GM12878 (cell line): ENCODE data around the gene TSBP1. TPM values are rescaled to one million over a fixed set of nuclear protein-coding genes. Genes with fewer than 3 reads are reported as not detected.

Experiments
- ATAC-seq: fragments of 200-7000 bp; cut with Tn5 transposase; 3 replicates; pipeline ENCODE4 v1.9.1; 2020; ENCODE audit warnings: mild to moderate bottlenecking, moderate library complexity
- BruUV-seq: library from RNA; stranded (reverse); fragments of 400-500 nt; replicated peaks from 2 replicates; lab custom pipeline; 2021; lab: Mats Ljungman, UMichigan
- CTCF ChIA-PET: fragments of 300-600 bp; sonication (Branson Sonifier 250); formaldehyde crosslinking; extraction: SDS; loops from one replicate; lab custom pipeline; 2021; ENCODE audit warnings: inconsistent platforms; lab: Yijun Ruan, JAX
- POLR2A ChIA-PET: fragments of 350-600 bp; formaldehyde crosslinking; extraction: SDS; loops from one replicate; lab custom pipeline; 2021; ENCODE audit warnings: inconsistent platforms; lab: Charles Lee
- RAD21 ChIA-PET: fragments of 300-600 bp; sonication (Branson Sonifier 250); formaldehyde crosslinking; loops from one replicate; lab custom pipeline; 2023; ENCODE audit warnings: antibody characterized with exemption; ENCODE audit not compliant: unreplicated experiment; lab: Charles Lee
- SMC1A ChIA-PET: fragments of 300-600 bp; sonication (Branson Sonifier 250); formaldehyde crosslinking; loops from one replicate; lab custom pipeline; 2023; ENCODE audit not compliant: unreplicated experiment, uncharacterized antibody; lab: Charles Lee
- DNase-seq: peaks from one replicate; pipeline ENCODE4 v3.0.0-alpha.2; 2011; ENCODE audit warnings: low read depth, low spot score
- FAIRE-seq: peaks from 3 replicates; lab custom pipeline; 2011; peaks lifted over from hg19 to GRCh38; lab: Jason Lieb, UNC
- H2AFZ ChIP-seq: 2 replicates; pipeline ENCODE4 v1.6.0; 2011; ENCODE audit warnings: low read depth, low read length, control low read depth; ENCODE audit not compliant: control insufficient read depth
- H3K27ac ChIP-seq: 2 replicates; pipeline ENCODE4 v1.5.1; 2011; ENCODE audit warnings: control low read depth; ENCODE audit not compliant: control insufficient read depth, insufficient read depth
- H3K27me3 ChIP-seq, 2 experiments: replicated peaks in 1 of 2; 2 replicates each; pipeline versions ENCODE4 v1.6.0 to v1.6.1; 2011; ENCODE audit warnings: low read length in 1 of 2; ENCODE audit not compliant: control insufficient read depth in 2 of 2, insufficient read depth in 2 of 2
- H3K36me3 ChIP-seq, 2 experiments: 2 replicates each; pipeline ENCODE4 v1.5.1; 2011; ENCODE audit warnings: low read length in 1 of 2; ENCODE audit not compliant: control insufficient read depth in 2 of 2, insufficient read depth in 2 of 2
- H3K4me1 ChIP-seq: 2 replicates; pipeline ENCODE4 v1.6.1; 2011; ENCODE audit warnings: mild to moderate bottlenecking, low read length, moderate library complexity, mixed read lengths; ENCODE audit not compliant: control insufficient read depth, insufficient read depth
- H3K4me2 ChIP-seq: 2 replicates; pipeline ENCODE4 v1.6.0; 2011; ENCODE audit warnings: control low read depth; ENCODE audit not compliant: control insufficient read depth, insufficient read depth
- H3K4me3 ChIP-seq: fragments of 200-600 bp; sonication (generic); 2 replicates; pipeline ENCODE4 v1.5.1; 2016
- H3K79me2 ChIP-seq: 2 replicates; pipeline ENCODE4 v1.6.0; 2011; ENCODE audit warnings: low read length; ENCODE audit not compliant: control insufficient read depth, insufficient read depth
- H3K9ac ChIP-seq: 2 replicates; pipeline ENCODE4 v1.8.0; 2011; ENCODE audit warnings: low read length, control low read depth, mixed read lengths; ENCODE audit not compliant: control insufficient read depth, insufficient read depth
- H3K9me3 ChIP-seq: replicated peaks from 3 replicates; pipeline ENCODE4 v1.5.1; 2011; ENCODE audit warnings: mild to moderate bottlenecking, low read length; ENCODE audit not compliant: control insufficient read depth, insufficient read depth
- H4K20me1 ChIP-seq: 2 replicates; pipeline ENCODE4 v1.6.0; 2011; ENCODE audit not compliant: control insufficient read depth, insufficient read depth
- BHLHE40 ChIP-seq, 2 experiments: fragments of 450-650 bp in 1 of 2; IDR thresholded peaks; 2 replicates each; pipeline ENCODE4 v1.6.1; 2011 to 2017; ENCODE audit warnings: low read depth in 2 of 2, borderline replicate concordance in 1 of 2, improper control_type of control experiment in 1 of 2, low read length in 1 of 2, mild to moderate bottlenecking in 1 of 2
- CBX3 ChIP-seq: fragments of 200-600 bp; sonication (generic); IDR thresholded peaks from 2 replicates; pipeline ENCODE4 v1.6.1; 2016; ENCODE audit warnings: low read depth, borderline replicate concordance
- CREM ChIP-seq: IDR thresholded peaks from 2 replicates; pipeline ENCODE4 v1.6.1; 2014; ENCODE audit warnings: antibody characterized with exemption, low read depth
- GABPA ChIP-seq: IDR thresholded peaks from 2 replicates; pipeline ENCODE4 v1.6.1; 2014; ENCODE audit warnings: antibody characterized with exemption, low read depth, mild to moderate bottlenecking, inconsistent platforms
- GATAD2B ChIP-seq: fragments of 450-650 bp; conservative IDR thresholded peaks from 2 replicates; pipeline ENCODE4 v1.6.1; 2017; ENCODE audit warnings: low read depth, mild to moderate bottlenecking, moderate library complexity
- HDAC6 ChIP-seq: fragments of 200-600 bp; sonication (generic); IDR thresholded peaks from one replicate; pipeline ENCODE4 v1.8.0; 2017; ENCODE audit warnings: antibody characterized with exemption; ENCODE audit not compliant: unreplicated experiment
- MAX ChIP-seq: IDR thresholded peaks from 2 replicates; pipeline ENCODE4 v1.6.1; 2012; ENCODE audit warnings: low read depth, low read length, improper control_type of control experiment
- MYB ChIP-seq: fragments of 150-350 bp; IDR thresholded peaks from 2 replicates; pipeline ENCODE4 v1.6.1; 2014; ENCODE audit warnings: mild to moderate bottlenecking, low read depth, low read length, borderline replicate concordance
- NR2C2 ChIP-seq: IDR thresholded peaks from 2 replicates; pipeline ENCODE4 v1.6.1; 2011; ENCODE audit warnings: borderline replicate concordance, low read depth; ENCODE audit not compliant: control insufficient read depth, insufficient read length
- NRF1 ChIP-seq: conservative IDR thresholded peaks from 2 replicates; pipeline ENCODE4 v1.6.1; 2011; ENCODE audit warnings: mild to moderate bottlenecking, low read depth, low read length, improper control_type of control experiment
- RFX5 ChIP-seq: IDR thresholded peaks from 2 replicates; pipeline ENCODE4 v1.6.1; 2011; ENCODE audit warnings: low read depth, low read length, improper control_type of control experiment
- TARDBP ChIP-seq: IDR thresholded peaks from 2 replicates; pipeline ENCODE4 v1.6.1; 2016; ENCODE audit warnings: borderline replicate concordance
- TCF3 ChIP-seq: IDR thresholded peaks from 2 replicates; pipeline ENCODE4 v1.6.1; 2012; ENCODE audit warnings: low read depth, mild to moderate bottlenecking, low read length, borderline replicate concordance; ENCODE audit not compliant: insufficient read depth
- USF2 ChIP-seq: IDR thresholded peaks from 2 replicates; pipeline ENCODE4 v1.6.1; 2011; ENCODE audit warnings: low read depth, low read length, improper control_type of control experiment, borderline replicate concordance
- WGBS: methylation state at CpG from one replicate; pipeline ENCODE4 v1.1.6; 2016; ENCODE audit warnings: low lambda C conversion rate; ENCODE audit not compliant: insufficient replicate concordance, insufficient coverage; ENCODE audit errors: missing lambda C conversion rate; 5-methylcytosine and 5-hydroxymethylcytosine counted together
- in situ Hi-C: fragments of 300-500 bp; cut with MboI; formaldehyde crosslinking; loops from 9 replicates; pipeline ENCODE4 v1.14.3; 2018; ENCODE audit warnings: mixed read lengths
- intact Hi-C: fragments of 100-400 bp; cut with micrococcal nuclease; formaldehyde crosslinking; loops from one replicate; pipeline ENCODE4 v1.14.2; 2022; ENCODE audit not compliant: unreplicated experiment
- polyA plus RNA-seq, 11 experiments: library from polyadenylated mRNA; depleted of rRNA in 4 of 11; unstranded in 6 of 11; stranded (reverse) in 5 of 11; fragments of >200 nt; fragmentation: Nextera tagmentation in 4 of 11; fragmentation: Illumina TruSeq in 1 of 11; extraction: Ambion mirVana in 4 of 11; extraction: Trizol in 1 of 11; gene quantifications; 1 replicate in 1 of 11; 2 replicates in 10 of 11; pipeline versions ENCODE4 v1.2.1 to v1.2.3, GENCODE V29; 2011 to 2016; ENCODE audit warnings: inconsistent platforms in 2 of 11, missing spikeins in 2 of 11, low read depth in 1 of 11
- total RNA-seq, 4 experiments: library from RNA; depleted of rRNA in 3 of 4; stranded (reverse); fragments of >200 nt in 3 of 4; fragmentation: Illumina TruSeq in 1 of 4; extraction: Trizol in 1 of 4; gene quantifications; 2 replicates each; pipeline versions ENCODE4 v1.2.1 to v1.2.3, GENCODE V29; 2013 to 2021
- TF ChIP-seq, protein P1 (sequence below): IDR thresholded peaks from 2 replicates; pipeline ENCODE4 v1.6.1; 2011; ENCODE audit warnings: borderline replicate concordance, low read depth, mild to moderate bottlenecking, moderate library complexity, mixed read lengths, low read length; ENCODE audit not compliant: insufficient read depth; ENCODE audit errors: extremely low read length

Gene TSBP1
- total and polyA plus RNA-seq, 10 of the 15 experiments (the other 5 are each of a cell fraction or from before 2014, with no cell fraction given), result not detected

- intact Hi-C loops, result no loop called here
- H4K20me1 ChIP-seq, result no peaks in the 10 kb centered on the region
- CTCF ChIA-PET, result interaction anchor here (1.1 kb wide), 1 partner anchor 9 kb away, joined by 5 read pairs; no protein-coding TSS in a partner anchor
- SMC1A ChIA-PET, result no interaction called here
- no peak overlapping the region for H3K9ac ChIP-seq
- DNase-seq, result no peak
- no peaks in the 10 kb centered on the region for H3K79me2 ChIP-seq
- peaks cover 0 to 3% of the 10 kb centered on the region in 2 experiments; a peak in 1 of 4 replicates for H3K27me3 ChIP-seq
- FAIRE-seq, result no peak
- H3K27ac ChIP-seq, result no peak overlapping the region
- ATAC-seq, result no peak
- 33% methylated on average over 1 of the region's 1 CpG for WGBS
- no TSS peak for BruUV-seq
- H2AFZ ChIP-seq, result no peak overlapping the region
- no peak overlapping the region for H3K4me3 ChIP-seq
- H3K9me3 ChIP-seq, result no peaks in the 10 kb centered on the region
- RAD21 ChIA-PET, result no interaction called here
- H3K36me3 ChIP-seq, result no peaks in the 10 kb centered on the region
- in situ Hi-C loops, result no loop called here
- no peak overlapping the region for H3K4me2 ChIP-seq
- no peak for TF ChIP-seq MYB
- TF ChIP-seq CREM, result no peak
- no peak for TF ChIP-seq NR2C2
- no peak for TF ChIP-seq GABPA
- no peak for TF ChIP-seq RFX5
- TF ChIP-seq, protein P1, sequence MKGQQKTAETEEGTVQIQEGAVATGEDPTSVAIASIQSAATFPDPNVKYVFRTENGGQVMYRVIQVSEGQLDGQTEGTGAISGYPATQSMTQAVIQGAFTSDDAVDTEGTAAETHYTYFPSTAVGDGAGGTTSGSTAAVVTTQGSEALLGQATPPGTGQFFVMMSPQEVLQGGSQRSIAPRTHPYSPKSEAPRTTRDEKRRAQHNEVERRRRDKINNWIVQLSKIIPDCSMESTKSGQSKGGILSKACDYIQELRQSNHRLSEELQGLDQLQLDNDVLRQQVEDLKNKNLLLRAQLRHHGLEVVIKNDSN, result no peak
- TF ChIP-seq NRF1, result no peak
- TF ChIP-seq BHLHE40 (IDR thresholded peaks at IDR 0.05; ENCODE audit: borderline replicate concordance in 1 of 2, low read depth in 2 of 2, low read length in 1 of 2), result no peak
- no peak for TF ChIP-seq HDAC6
- no peak for TF ChIP-seq GATAD2B
- no peak for TF ChIP-seq MAX
- TF ChIP-seq TCF3, result no peak
- no peak for TF ChIP-seq CBX3
- TF ChIP-seq USF2, result no peak
- TF ChIP-seq TARDBP, result no peak
- TF ChIP-seq, all 136 proteins: peak for 0
- H3K4me1 ChIP-seq, result no peaks in the 10 kb centered on the region
- POLR2A ChIA-PET, result no interaction called here
Measured at GRCh38 chr6:32355018-32355417, 16.7 kb downstream of the TSBP1 start.
